ENCODE measurements around the gene TCF25. TPM values are rescaled to one million over a fixed set of nuclear protein-coding genes. Genes with fewer than 3 reads are reported as not detected.
A peak's percentile ranks its signal among the peaks of the same experiment; 100 is the strongest.
"Not testable (repeated sequence)": the region's sequence is repeated elsewhere in the genome, so short reads cannot be mapped to it uniquely, and the experiment has no call there.

TCF25 gene
- total RNA-seq, 1 experiment from 2014 or later, result 270 TPM

- TF ChIP-seq CTCF (IDR thresholded peaks at IDR 0.05; ENCODE audit: unreplicated experiment), result no peak
- BruUV-seq (replicated peaks), result no TSS peak
- intact Hi-C loops (cut with micrococcal nuclease; ENCODE audit: unreplicated experiment), result no loop called here
- DNase-seq, result no peak
- Mint-ChIP-seq H3K27ac (ENCODE audit: unreplicated experiment) (peak overlapping the region; percentile 39), H3K4me1 (ENCODE audit: low read depth, unreplicated experiment) (peaks cover 1% of the 10 kb centered on the region), H3K9me3 (ENCODE audit: low read depth, unreplicated experiment) (no peaks in the 10 kb centered on the region), H3K36me3 (ENCODE audit: insufficient read depth, unreplicated experiment) (peaks cover 79% of the 10 kb centered on the region), H3K27me3 (ENCODE audit: unreplicated experiment) (no peaks in the 10 kb centered on the region), H3K4me3 (ENCODE audit: low read depth, unreplicated experiment) (no peak overlapping the region)
- CTCF ChIA-PET, result no interaction called here
These were observed 39.2 kb downstream of the TCF25 start for GRCh38 chr16:89912627-89913026.

GRCh38 chr16:89913408-89914387 lies 40.3 kb downstream of the TCF25 start:
- CTCF ChIA-PET, result no interaction called here
- TF ChIP-seq CTCF (IDR thresholded peaks at IDR 0.05; ENCODE audit: unreplicated experiment), result no peak
- no peaks in the 10 kb centered on the region for H3K27me3 Mint-ChIP-seq (ENCODE audit: unreplicated experiment)
- no peak for DNase-seq
- H3K36me3 Mint-ChIP-seq (ENCODE audit: insufficient read depth, unreplicated experiment), result peaks cover 89% of the 10 kb centered on the region
- BruUV-seq (replicated peaks), result no TSS peak
- intact Hi-C loops (cut with micrococcal nuclease; ENCODE audit: unreplicated experiment), result no loop called here
- H3K4me1 Mint-ChIP-seq (ENCODE audit: low read depth, unreplicated experiment), result peaks cover 12% of the 10 kb centered on the region
- peak overlapping the region; percentile 28 for H3K4me3 Mint-ChIP-seq (ENCODE audit: low read depth, unreplicated experiment)
- peak overlapping the region; percentile 39 for H3K27ac Mint-ChIP-seq (ENCODE audit: unreplicated experiment)
- no peaks in the 10 kb centered on the region for H3K9me3 Mint-ChIP-seq (ENCODE audit: low read depth, unreplicated experiment)

GRCh38 chr16:89914642-89915285 lies 41.4 kb downstream of the TCF25 start:
- not testable (repeated sequence) for H3K27ac Mint-ChIP-seq (ENCODE audit: unreplicated experiment)

GRCh38 chr16:89915303-89916232 lies 42.2 kb downstream of the TCF25 start:
- Mint-ChIP-seq H3K9me3 (ENCODE audit: low read depth, unreplicated experiment) (no peaks in the 10 kb centered on the region), H3K36me3 (ENCODE audit: insufficient read depth, unreplicated experiment) (peaks cover 88% of the 10 kb centered on the region), H3K27ac (ENCODE audit: unreplicated experiment) (peak overlapping the region; percentile 52), H3K4me3 (ENCODE audit: low read depth, unreplicated experiment) (no peak overlapping the region), H3K27me3 (ENCODE audit: unreplicated experiment) (no peaks in the 10 kb centered on the region), H3K4me1 (ENCODE audit: low read depth, unreplicated experiment) (peaks cover 15% of the 10 kb centered on the region)
- intact Hi-C loops (cut with micrococcal nuclease; ENCODE audit: unreplicated experiment), result no loop called here
- no TSS peak for BruUV-seq (replicated peaks)
- TF ChIP-seq CTCF (IDR thresholded peaks at IDR 0.05; ENCODE audit: unreplicated experiment), result no peak
- CTCF ChIA-PET, result no interaction called here
- DNase-seq, result no peak

More at GRCh38 chr16:89914642-89915285, 41.4 kb downstream of the TCF25 start:
- BruUV-seq (replicated peaks); H3K9me3 Mint-ChIP-seq (ENCODE audit: low read depth, unreplicated experiment); DNase-seq; intact Hi-C loops (cut with micrococcal nuclease; ENCODE audit: unreplicated experiment); CTCF ChIA-PET; H3K27me3 Mint-ChIP-seq (ENCODE audit: unreplicated experiment): not testable (repeated sequence)
- Mint-ChIP-seq H3K4me3 (ENCODE audit: low read depth, unreplicated experiment) (peak overlapping the region; percentile 28), H3K36me3 (ENCODE audit: insufficient read depth, unreplicated experiment) (peaks cover 89% of the 10 kb centered on the region), H3K4me1 (ENCODE audit: low read depth, unreplicated experiment) (peaks cover 15% of the 10 kb centered on the region)

All from Calu3 (cell line).